Ishikawa (cell line): ENCODE measurements around the gene POLR1E.

Experiments
- CREB1 ChIP-seq: IDR thresholded peaks from 2 replicates; pipeline ENCODE4 v1.6.1; 2012; ENCODE audit warnings: low read depth
- EGR1 ChIP-seq: IDR thresholded peaks from 2 replicates; pipeline ENCODE4 v1.6.1; 2012
- EP300 ChIP-seq: IDR thresholded peaks from 2 replicates; pipeline ENCODE4 v1.6.1; 2012; ENCODE audit warnings: borderline replicate concordance
- FOXM1 ChIP-seq: IDR thresholded peaks from 2 replicates; pipeline ENCODE4 v1.6.1; 2012; ENCODE audit warnings: low read depth, borderline replicate concordance
- MAX ChIP-seq: IDR thresholded peaks from 2 replicates; pipeline ENCODE4 v1.6.1; 2012
- TAF1 ChIP-seq: IDR thresholded peaks from 2 replicates; pipeline ENCODE4 v1.6.1; 2012; ENCODE audit warnings: low read depth, mild to moderate bottlenecking
- YY1 ChIP-seq: IDR thresholded peaks from 2 replicates; pipeline ENCODE4 v1.6.1; 2012; ENCODE audit warnings: low read depth
- TF ChIP-seq, protein P1 (sequence below): IDR thresholded peaks from 2 replicates; pipeline ENCODE4 v1.6.1; 2012; ENCODE audit warnings: low read depth, mild to moderate bottlenecking

DNA sequence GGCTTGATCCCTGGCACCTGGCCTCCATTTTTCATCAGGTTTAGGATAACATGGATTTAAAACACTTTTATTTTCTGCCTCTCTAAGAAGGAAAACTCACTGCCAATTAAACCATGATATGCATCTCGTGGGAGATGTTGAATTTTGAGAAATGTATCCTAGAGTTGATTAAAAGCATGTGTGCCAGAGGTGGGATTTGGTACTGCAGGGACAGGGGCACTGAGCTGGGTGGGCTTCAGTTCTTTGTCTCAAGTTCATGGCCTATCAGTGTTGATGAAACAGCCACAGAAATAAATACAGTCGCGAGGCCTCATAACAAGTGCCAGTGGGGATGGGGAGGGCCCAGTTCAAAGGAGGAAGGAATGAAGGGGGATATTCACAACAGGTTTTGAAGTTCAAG, 34.9 kb downstream of the POLR1E start:
- TF ChIP-seq TAF1: no peak
- no peak for TF ChIP-seq YY1
- TF ChIP-seq FOXM1: no peak
- no peak for TF ChIP-seq CREB1
- TF ChIP-seq, protein P1, sequence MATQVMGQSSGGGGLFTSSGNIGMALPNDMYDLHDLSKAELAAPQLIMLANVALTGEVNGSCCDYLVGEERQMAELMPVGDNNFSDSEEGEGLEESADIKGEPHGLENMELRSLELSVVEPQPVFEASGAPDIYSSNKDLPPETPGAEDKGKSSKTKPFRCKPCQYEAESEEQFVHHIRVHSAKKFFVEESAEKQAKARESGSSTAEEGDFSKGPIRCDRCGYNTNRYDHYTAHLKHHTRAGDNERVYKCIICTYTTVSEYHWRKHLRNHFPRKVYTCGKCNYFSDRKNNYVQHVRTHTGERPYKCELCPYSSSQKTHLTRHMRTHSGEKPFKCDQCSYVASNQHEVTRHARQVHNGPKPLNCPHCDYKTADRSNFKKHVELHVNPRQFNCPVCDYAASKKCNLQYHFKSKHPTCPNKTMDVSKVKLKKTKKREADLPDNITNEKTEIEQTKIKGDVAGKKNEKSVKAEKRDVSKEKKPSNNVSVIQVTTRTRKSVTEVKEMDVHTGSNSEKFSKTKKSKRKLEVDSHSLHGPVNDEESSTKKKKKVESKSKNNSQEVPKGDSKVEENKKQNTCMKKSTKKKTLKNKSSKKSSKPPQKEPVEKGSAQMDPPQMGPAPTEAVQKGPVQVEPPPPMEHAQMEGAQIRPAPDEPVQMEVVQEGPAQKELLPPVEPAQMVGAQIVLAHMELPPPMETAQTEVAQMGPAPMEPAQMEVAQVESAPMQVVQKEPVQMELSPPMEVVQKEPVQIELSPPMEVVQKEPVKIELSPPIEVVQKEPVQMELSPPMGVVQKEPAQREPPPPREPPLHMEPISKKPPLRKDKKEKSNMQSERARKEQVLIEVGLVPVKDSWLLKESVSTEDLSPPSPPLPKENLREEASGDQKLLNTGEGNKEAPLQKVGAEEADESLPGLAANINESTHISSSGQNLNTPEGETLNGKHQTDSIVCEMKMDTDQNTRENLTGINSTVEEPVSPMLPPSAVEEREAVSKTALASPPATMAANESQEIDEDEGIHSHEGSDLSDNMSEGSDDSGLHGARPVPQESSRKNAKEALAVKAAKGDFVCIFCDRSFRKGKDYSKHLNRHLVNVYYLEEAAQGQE: no peak
- no peak for TF ChIP-seq EGR1
- no peak for TF ChIP-seq EP300
- TF ChIP-seq MAX: no peak
